HepG2 (cell line): Measurements from ENCODE around the gene FHL1. TPM values are rescaled to one million over a fixed set of nuclear protein-coding genes. Genes with fewer than 3 reads are reported as not detected.
A peak's percentile ranks its signal among the peaks of the same experiment; 100 is the strongest.

Source experiments
- ATAC-seq: fragments of 200-7000 bp; cut with Tn5 transposase; 3 replicates; pipeline ENCODE4 v1.9.1; 2020; ENCODE audit warnings: mild to moderate bottlenecking, moderate library complexity
- BruUV-seq: library from RNA; stranded (reverse); fragments of 400-500 nt; replicated peaks from 2 replicates; lab custom pipeline; 2021; lab: Mats Ljungman, UMichigan
- CTCF ChIA-PET: fragments of 300-600 bp; formaldehyde crosslinking; extraction: SDS; loops from one replicate; lab custom pipeline; 2021; ENCODE audit warnings: low total read pairs, inconsistent platforms, low intra/inter-chr PET ratio; lab: Yijun Ruan, JAX
- POLR2A ChIA-PET: fragments of 350-600 bp; sonication (Branson Sonifier 250); formaldehyde crosslinking; loops from one replicate; lab custom pipeline; 2020; ENCODE audit warnings: antibody characterized with exemption, inconsistent platforms; lab: Yijun Ruan, JAX
- DNase-seq: peaks from one replicate; pipeline ENCODE4 v3.0.0-alpha.2; 2015; ENCODE audit warnings: low spot score
- FAIRE-seq: peaks from 3 replicates; lab custom pipeline; 2011; peaks lifted over from hg19 to GRCh38; lab: Jason Lieb, UNC
- H2AFZ ChIP-seq: one replicate; pipeline ENCODE4 v1.6.1; 2011; ENCODE audit warnings: low read length, inconsistent platforms
- H3K27ac ChIP-seq: fragments of 300-600 bp; 3 replicates; pipeline ENCODE4 v1.8.0; 2011; ENCODE audit warnings: mixed run types, mild to moderate bottlenecking, mixed read lengths, low read length, inconsistent platforms; ENCODE audit not compliant: insufficient read depth; ENCODE audit errors: extremely low read length
- H3K27me3 ChIP-seq, 2 experiments: fragments of 200-600 bp in 1 of 2; 2 replicates in 1 of 2; 3 replicates in 1 of 2; pipeline versions ENCODE4 v1.6.0 to v1.8.0; 2011; ENCODE audit warnings: low read length in 2 of 2, mild to moderate bottlenecking in 2 of 2, moderate library complexity in 2 of 2, inconsistent platforms in 1 of 2; ENCODE audit not compliant: insufficient read depth in 2 of 2, control insufficient read depth in 1 of 2
- H3K36me3 ChIP-seq, 2 experiments: fragments of 200-600 bp in 1 of 2; replicated peaks in 1 of 2; 2 replicates in 1 of 2; 3 replicates in 1 of 2; pipeline versions ENCODE4 v1.5.1 to v1.8.0; 2011; ENCODE audit warnings: low read length in 2 of 2, inconsistent platforms in 1 of 2; ENCODE audit not compliant: insufficient read depth in 2 of 2, control insufficient read depth in 1 of 2
- H3K4me1 ChIP-seq: 2 replicates; pipeline ENCODE4 v1.5.1; 2012; ENCODE audit warnings: low read length, inconsistent platforms; ENCODE audit not compliant: insufficient read depth
- H3K4me2 ChIP-seq: 2 replicates; pipeline ENCODE4 v1.6.0; 2011; ENCODE audit warnings: low read depth, low read length, inconsistent platforms
- H3K4me3 ChIP-seq, 3 experiments: fragments of 200-600 bp in 1 of 3; sonication (generic), shearing (Covaris generic) in 1 of 3; replicated peaks in 1 of 3; 2 replicates each; pipeline ENCODE4 v1.5.1; 2011 to 2016; ENCODE audit warnings: low read length in 3 of 3, inconsistent platforms in 2 of 3, low read depth in 2 of 3, mild to moderate bottlenecking in 2 of 3, control low read depth in 1 of 3, mixed read lengths in 1 of 3; ENCODE audit not compliant: insufficient read depth in 1 of 3
- H3K79me2 ChIP-seq: one replicate; pipeline ENCODE4 v1.6.1; 2011; ENCODE audit warnings: low read length, inconsistent platforms; ENCODE audit not compliant: insufficient read depth
- H3K9ac ChIP-seq: 2 replicates; pipeline ENCODE4 v1.6.0; 2011; ENCODE audit warnings: mild to moderate bottlenecking, low read depth, low read length, inconsistent platforms; ENCODE audit not compliant: insufficient read depth
- H3K9me3 ChIP-seq: 2 replicates; pipeline ENCODE4 v1.5.1; 2012; ENCODE audit warnings: mild to moderate bottlenecking, low read length
- H4K20me1 ChIP-seq: 2 replicates; pipeline ENCODE4 v1.6.0; 2011; ENCODE audit warnings: inconsistent platforms, mild to moderate bottlenecking, low read length, moderate library complexity; ENCODE audit not compliant: insufficient read depth
- BCL6 ChIP-seq: IDR thresholded peaks from 2 replicates; pipeline ENCODE4 v1.6.1; 2016; ENCODE audit warnings: missing genetic modification reagents, missing compliant biosample characterization
- CBFB ChIP-seq: sonication (generic); formaldehyde crosslinking; IDR thresholded peaks from 2 replicates; pipeline ENCODE4 v1.4.0; 2020; ENCODE audit warnings: missing genetic modification reagents
- CREB1 ChIP-seq, 2 experiments: fragments of 450-650 bp in 1 of 2; IDR thresholded peaks; 2 replicates each; pipeline ENCODE4 v1.6.1; 2016 to 2017; ENCODE audit warnings: control low read depth in 1 of 2, mild to moderate bottlenecking in 1 of 2, missing compliant biosample characterization in 1 of 2, missing genetic modification characterization in 1 of 2
- ETV6 ChIP-seq: sonication (generic); formaldehyde crosslinking; conservative IDR thresholded peaks from 2 replicates; pipeline ENCODE4 v1.4.0; 2020; ENCODE audit warnings: missing genetic modification reagents
- HNRNPUL1 ChIP-seq: fragments of 200-400 bp; formaldehyde crosslinking; IDR thresholded peaks from 2 replicates; pipeline ENCODE4 v1.6.1; 2017; ENCODE audit warnings: low read depth, mild to moderate bottlenecking, low read length, moderate library complexity
- KLF6 ChIP-seq: IDR thresholded peaks from 2 replicates; pipeline ENCODE4 v1.8.0; 2016; ENCODE audit warnings: missing biosample characterization, missing genetic modification reagents
- SATB2 ChIP-seq: sonication (generic); formaldehyde crosslinking; IDR thresholded peaks from 2 replicates; pipeline ENCODE4 v1.5.0; 2020; ENCODE audit warnings: missing genetic modification reagents
- SMAD1 ChIP-seq: sonication (generic); formaldehyde crosslinking; IDR thresholded peaks from 2 replicates; pipeline ENCODE4 v1.4.0; 2020; ENCODE audit warnings: missing genetic modification reagents, low read depth, mild to moderate bottlenecking, borderline replicate concordance
- TAF1 ChIP-seq: sonication (generic); formaldehyde crosslinking; IDR thresholded peaks from 2 replicates; pipeline ENCODE4 v1.4.0; 2020; ENCODE audit warnings: missing genetic modification reagents
- ZFYVE20 ChIP-seq: sonication (generic); formaldehyde crosslinking; IDR thresholded peaks from 2 replicates; pipeline ENCODE4 v1.8.0; 2023; ENCODE audit warnings: low read depth, mild to moderate bottlenecking, moderate library complexity, missing genetic modification reagents, borderline replicate concordance
- ZNF337 ChIP-seq: sonication (generic); formaldehyde crosslinking; IDR thresholded peaks from 2 replicates; pipeline ENCODE4 v1.5.1; 2020; ENCODE audit warnings: missing genetic modification reagents, low read depth, mild to moderate bottlenecking, borderline replicate concordance
- ZNF839 ChIP-seq: sonication (generic); formaldehyde crosslinking; IDR thresholded peaks from 2 replicates; pipeline ENCODE4 v1.4.0; 2020; ENCODE audit warnings: missing genetic modification reagents, mild to moderate bottlenecking, borderline replicate concordance
- WGBS: methylation state at CpG from one replicate; pipeline ENCODE4 v1.1.6; 2017; ENCODE audit warnings: low lambda C conversion rate; 5-methylcytosine and 5-hydroxymethylcytosine counted together
- in situ Hi-C: cut with HindIII; loops from 2 replicates; pipeline ENCODE4 v1.10.0; 2017; ENCODE audit warnings: low pct_unique_long_range_greater_than_20kb; ENCODE audit not compliant: extremely low pct_ligation_motif_present
- intact Hi-C: fragments of 100-400 bp; cut with micrococcal nuclease; formaldehyde crosslinking; loops from one replicate; pipeline ENCODE4 v1.10.0; 2022; ENCODE audit not compliant: unreplicated experiment
- polyA plus RNA-seq, 8 experiments: library from polyadenylated mRNA; depleted of rRNA in 3 of 8; stranded (reverse) in 7 of 8; unstranded in 1 of 8; fragments of >200 nt; fragmentation: Illumina TruSeq in 4 of 8; extraction: Trizol in 4 of 8; gene quantifications; 2 replicates each; pipeline versions ENCODE4 v1.2.1 to v1.2.3, GENCODE V29; 2011 to 2016; ENCODE audit warnings: low read depth in 4 of 8, missing spikeins in 1 of 8, mixed read lengths in 1 of 8; ENCODE audit not compliant: insufficient read depth in 1 of 8
- total RNA-seq, 5 experiments: library from RNA; depleted of rRNA; stranded (reverse); fragments of >200 nt; fragmentation: Illumina TruSeq; extraction: Trizol; gene quantifications; 2 replicates each; pipeline ENCODE4 v1.2.3, GENCODE V29; 2016; ENCODE audit warnings: low read depth in 1 of 5
- TF ChIP-seq, protein P1 (sequence below): sonication (generic); IDR thresholded peaks from 2 replicates; pipeline ENCODE4 v1.6.1; 2016; ENCODE audit warnings: low read depth, borderline replicate concordance
- TF ChIP-seq, protein P2 (sequence below): IDR thresholded peaks from 2 replicates; pipeline ENCODE4 v1.6.1; 2016; ENCODE audit warnings: missing genetic modification reagents, missing compliant biosample characterization

Gene FHL1
- total and polyA plus RNA-seq, 2 of the 13 experiments (the other 11 are each of a cell fraction or from before 2014, with no cell fraction given): 0.33 TPM; not detected in 1

DNA sequence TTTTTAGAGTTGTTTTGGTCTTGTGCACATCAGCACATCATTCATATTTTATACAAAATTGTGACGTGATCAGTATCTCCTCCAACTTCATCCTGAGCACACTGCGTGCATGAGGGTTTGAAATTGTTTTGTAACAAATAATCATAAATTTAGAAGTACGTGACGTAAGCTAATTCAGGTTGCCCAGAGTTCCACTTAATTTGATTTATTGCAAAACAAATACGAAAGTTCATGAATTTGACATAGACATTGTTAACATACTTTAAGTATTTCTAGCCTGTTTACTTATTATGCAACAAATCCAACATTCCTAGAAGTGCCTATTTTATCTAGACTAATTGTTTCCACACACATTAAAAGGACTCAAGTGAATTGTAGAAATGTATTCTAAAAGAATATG is 55.6 kb downstream of the FHL1 start:
- H3K27ac ChIP-seq: no peak overlapping the region
- no peaks in the 10 kb centered on the region for H3K36me3 ChIP-seq
- ATAC-seq (no peak), FAIRE-seq (no peak), DNase-seq (no peak)
- no peaks in the 10 kb centered on the region for H3K4me1 ChIP-seq
- H3K9me3 ChIP-seq: no peaks in the 10 kb centered on the region
- intact Hi-C loops (no loop called here), in situ Hi-C loops (no loop called here)
- no peaks in the 10 kb centered on the region for H3K79me2 ChIP-seq
- CTCF ChIA-PET: no interaction called here
- H3K9ac ChIP-seq: no peak overlapping the region
- H3K27me3 ChIP-seq: no peaks in the 10 kb centered on the region; a peak in 1 of 5 replicates
- no peak overlapping the region for H3K4me3 ChIP-seq
- WGBS: 12% methylated on average over 5 of the region's 5 CpGs
- TF ChIP-seq SMAD1 (CRISPR knock-in tag) (no peak), BCL6 (CRISPR knock-in tag) (peak; percentile 40; the same call in 1 of the 2 replicates), ETV6 (CRISPR knock-in tag) (no peak), CREB1 (IDR thresholded peaks at IDR 0.05) (peak; percentile 61), CREB1 (CRISPR knock-in tag; IDR thresholded peaks at IDR 0.05) (no peak), ZFYVE20 (CRISPR knock-in tag) (no peak)
- H2AFZ ChIP-seq: no peak overlapping the region
- no TSS peak for BruUV-seq
- POLR2A ChIA-PET: no interaction called here
- no peaks in the 10 kb centered on the region for H4K20me1 ChIP-seq
- no peak overlapping the region for H3K4me2 ChIP-seq

DNA sequence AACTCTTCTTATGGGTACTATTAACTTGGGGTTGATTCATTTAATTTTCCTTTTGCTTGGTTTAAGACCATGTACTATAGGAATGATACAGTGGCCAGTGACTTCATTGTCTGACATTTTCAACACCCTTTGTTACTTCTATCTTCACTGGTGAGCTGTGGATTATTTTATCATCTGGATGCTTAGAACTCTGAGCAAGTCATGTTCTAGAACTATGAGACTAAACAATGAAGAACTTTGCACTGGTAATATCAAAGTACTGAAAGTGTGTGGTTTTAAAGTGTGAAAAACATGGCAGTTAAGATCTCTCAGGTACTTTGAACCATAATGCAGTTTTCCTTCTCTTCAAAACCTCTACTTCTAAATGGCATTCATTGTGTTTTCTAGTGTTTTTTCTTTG is 56.1 kb downstream of the FHL1 start:
- Histone ChIP-seq H3K9ac (no peak overlapping the region), H4K20me1 (no peaks in the 10 kb centered on the region), H3K27ac (no peak overlapping the region), H2AFZ (no peak overlapping the region), H3K4me1 (no peaks in the 10 kb centered on the region), H3K4me3 (no peak overlapping the region), H3K36me3 (no peaks in the 10 kb centered on the region), H3K27me3 (no peaks in the 10 kb centered on the region; a peak in 2 of 5 replicates)
- POLR2A ChIA-PET: no interaction called here
- ATAC-seq (no peak), DNase-seq (no peak)
- CTCF ChIA-PET: no interaction called here
- intact Hi-C loops: no loop called here
- TF ChIP-seq HNRNPUL1 (no peak), CBFB (no peak), ZNF337 (no peak), KLF6 (CRISPR knock-in tag) (no peak), SATB2 (CRISPR knock-in tag) (no peak), TAF1 (no peak), ZNF839 (no peak)
- TF ChIP-seq, protein P1, sequence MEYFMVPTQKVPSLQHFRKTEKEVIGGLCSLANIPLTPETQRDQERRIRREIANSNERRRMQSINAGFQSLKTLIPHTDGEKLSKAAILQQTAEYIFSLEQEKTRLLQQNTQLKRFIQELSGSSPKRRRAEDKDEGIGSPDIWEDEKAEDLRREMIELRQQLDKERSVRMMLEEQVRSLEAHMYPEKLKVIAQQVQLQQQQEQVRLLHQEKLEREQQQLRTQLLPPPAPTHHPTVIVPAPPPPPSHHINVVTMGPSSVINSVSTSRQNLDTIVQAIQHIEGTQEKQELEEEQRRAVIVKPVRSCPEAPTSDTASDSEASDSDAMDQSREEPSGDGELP: no peak
- TF ChIP-seq, protein P2, sequence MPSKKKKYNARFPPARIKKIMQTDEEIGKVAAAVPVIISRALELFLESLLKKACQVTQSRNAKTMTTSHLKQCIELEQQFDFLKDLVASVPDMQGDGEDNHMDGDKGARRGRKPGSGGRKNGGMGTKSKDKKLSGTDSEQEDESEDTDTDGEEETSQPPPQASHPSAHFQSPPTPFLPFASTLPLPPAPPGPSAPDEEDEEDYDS (CRISPR knock-in tag): no peak
- TF ChIP-seq, all 625 proteins: peak for 0
- in situ Hi-C loops: no loop called here
- no peaks in the 10 kb centered on the region for H3K79me2 ChIP-seq
- BruUV-seq: no TSS peak
- no peaks in the 10 kb centered on the region for H3K9me3 ChIP-seq
- FAIRE-seq: no peak
- no peak overlapping the region for H3K4me2 ChIP-seq
